ENCODE results near the gene SOST.

The SOST gene

DNA sequence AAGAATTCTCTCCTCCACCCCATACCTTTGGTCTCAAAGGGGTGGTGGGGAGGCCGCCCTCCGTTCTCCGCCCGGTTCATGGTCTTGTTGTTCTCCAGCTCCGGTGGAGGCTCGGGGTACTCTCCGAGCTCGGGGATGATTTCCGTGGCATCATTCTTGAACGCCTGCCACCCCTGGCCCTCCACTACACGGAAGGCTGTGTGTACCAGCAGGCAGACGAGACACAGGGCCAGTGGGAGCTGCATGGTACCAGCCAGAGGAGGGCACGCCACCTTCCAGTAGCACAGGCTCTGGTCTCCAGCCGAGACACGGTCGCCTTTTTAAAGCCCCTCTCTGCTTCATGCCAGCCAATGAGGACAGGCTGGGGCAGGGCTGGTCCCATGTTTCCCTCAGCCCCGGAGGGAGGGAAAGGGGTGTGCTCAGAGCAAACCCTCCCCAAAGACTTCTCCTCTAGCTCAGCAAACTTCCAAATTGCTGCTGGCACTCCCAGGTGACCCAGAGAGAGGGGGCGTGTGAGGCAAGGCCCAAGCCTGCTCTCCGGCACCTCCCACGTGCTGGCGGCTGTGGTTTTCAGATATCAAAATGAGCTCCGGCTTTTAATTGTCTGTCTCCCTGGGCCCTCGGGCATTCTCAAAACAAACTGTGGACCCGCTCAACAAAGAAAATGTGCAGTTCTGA is at the start of gene SOST:
TSS of gene SOST (minus strand) at position 295 of the 678 bp plus-strand sequence. CDS start at position 245, 50 bp downstream.
- Histone ChIP-seq H3K79me2 (ENCODE audit: insufficient read depth, low read length) (no peaks in the 10 kb centered on the region), H3K27me3 (ENCODE audit: low read length) (no peaks in the 10 kb centered on the region), H3K27ac (ENCODE audit: low read depth, low read length) (no peak within 1 kb of the TSS), H4K20me1 (ENCODE audit: low read depth, low read length) (no peaks in the 10 kb centered on the region), H3F3A (ENCODE audit: insufficient read depth) (no peaks in the 10 kb centered on the region), H3K9ac (ENCODE audit: low read length) (no peak within 1 kb of the TSS), H3K9me2 (replicated peaks; ENCODE audit: insufficient read depth, low read length) (no peaks in the 10 kb centered on the region), H3K4me3 (ENCODE audit: insufficient read depth, low read length, poor library complexity, severe bottlenecking) (no peak within 1 kb of the TSS), H3K36me3 (ENCODE audit: low read length) (no peaks in the 10 kb centered on the region), H3K9me3 (ENCODE audit: insufficient read depth, low read length) (no peaks in the 10 kb centered on the region), H3K4me2 (ENCODE audit: low read depth, low read length, poor library complexity, severe bottlenecking) (no peak within 1 kb of the TSS), H2AFZ (ENCODE audit: low read depth, low read length, severe bottlenecking) (no peak within 1 kb of the TSS)
- TF ChIP-seq EZH2phosphoT487 (conservative IDR thresholded peaks at IDR 0.05; ENCODE audit: low read length): no peak
- TF ChIP-seq, protein P1, sequence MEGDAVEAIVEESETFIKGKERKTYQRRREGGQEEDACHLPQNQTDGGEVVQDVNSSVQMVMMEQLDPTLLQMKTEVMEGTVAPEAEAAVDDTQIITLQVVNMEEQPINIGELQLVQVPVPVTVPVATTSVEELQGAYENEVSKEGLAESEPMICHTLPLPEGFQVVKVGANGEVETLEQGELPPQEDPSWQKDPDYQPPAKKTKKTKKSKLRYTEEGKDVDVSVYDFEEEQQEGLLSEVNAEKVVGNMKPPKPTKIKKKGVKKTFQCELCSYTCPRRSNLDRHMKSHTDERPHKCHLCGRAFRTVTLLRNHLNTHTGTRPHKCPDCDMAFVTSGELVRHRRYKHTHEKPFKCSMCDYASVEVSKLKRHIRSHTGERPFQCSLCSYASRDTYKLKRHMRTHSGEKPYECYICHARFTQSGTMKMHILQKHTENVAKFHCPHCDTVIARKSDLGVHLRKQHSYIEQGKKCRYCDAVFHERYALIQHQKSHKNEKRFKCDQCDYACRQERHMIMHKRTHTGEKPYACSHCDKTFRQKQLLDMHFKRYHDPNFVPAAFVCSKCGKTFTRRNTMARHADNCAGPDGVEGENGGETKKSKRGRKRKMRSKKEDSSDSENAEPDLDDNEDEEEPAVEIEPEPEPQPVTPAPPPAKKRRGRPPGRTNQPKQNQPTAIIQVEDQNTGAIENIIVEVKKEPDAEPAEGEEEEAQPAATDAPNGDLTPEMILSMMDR (IDR thresholded peaks at IDR 0.05; ENCODE audit: insufficient read depth, low read length, poor library complexity, severe bottlenecking): no peak

DNA sequence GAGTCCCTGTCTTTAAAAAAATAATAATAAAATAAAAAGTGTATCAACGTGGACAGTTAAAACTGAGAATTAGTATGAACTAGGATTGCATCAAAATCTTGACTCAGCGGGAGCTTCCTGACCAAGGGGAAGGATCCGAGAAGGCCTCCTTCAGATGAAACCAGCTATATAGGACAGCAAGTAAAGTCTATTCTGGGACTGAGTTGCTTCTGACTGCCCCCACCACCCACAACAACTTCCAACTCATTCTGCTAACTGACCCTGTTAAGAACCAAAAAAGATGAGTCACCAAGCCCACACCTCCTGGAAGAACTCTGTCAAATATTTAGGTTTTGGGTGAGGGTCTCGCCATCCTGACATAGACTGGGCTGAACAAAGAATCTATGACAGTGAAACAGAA is 49.5 kb upstream of the SOST start:
- Histone ChIP-seq H3K4me3 (ENCODE audit: insufficient read depth, low read length, poor library complexity, severe bottlenecking) (no peak overlapping the region), H3K9ac (ENCODE audit: low read length) (no peak overlapping the region), H4K20me1 (ENCODE audit: low read depth, low read length) (no peaks in the 10 kb centered on the region), H3K36me3 (ENCODE audit: low read length) (no peaks in the 10 kb centered on the region), H3K9me3 (ENCODE audit: insufficient read depth, low read length) (no peaks in the 10 kb centered on the region), H3K27me3 (ENCODE audit: low read length) (no peaks in the 10 kb centered on the region), H3K79me2 (ENCODE audit: insufficient read depth, low read length) (no peaks in the 10 kb centered on the region), H3K4me2 (ENCODE audit: low read depth, low read length, poor library complexity, severe bottlenecking) (no peak overlapping the region), H3K9me2 (replicated peaks; ENCODE audit: insufficient read depth, low read length) (no peaks in the 10 kb centered on the region), H2AFZ (ENCODE audit: low read depth, low read length, severe bottlenecking) (no peak overlapping the region), H3F3A (ENCODE audit: insufficient read depth) (no peaks in the 10 kb centered on the region), H3K27ac (ENCODE audit: low read depth, low read length) (no peak overlapping the region)
- no peak for TF ChIP-seq EZH2phosphoT487 (conservative IDR thresholded peaks at IDR 0.05; ENCODE audit: low read length)
- TF ChIP-seq, protein P1 (IDR thresholded peaks at IDR 0.05; ENCODE audit: insufficient read depth, low read length, poor library complexity, severe bottlenecking): no peak

DNA sequence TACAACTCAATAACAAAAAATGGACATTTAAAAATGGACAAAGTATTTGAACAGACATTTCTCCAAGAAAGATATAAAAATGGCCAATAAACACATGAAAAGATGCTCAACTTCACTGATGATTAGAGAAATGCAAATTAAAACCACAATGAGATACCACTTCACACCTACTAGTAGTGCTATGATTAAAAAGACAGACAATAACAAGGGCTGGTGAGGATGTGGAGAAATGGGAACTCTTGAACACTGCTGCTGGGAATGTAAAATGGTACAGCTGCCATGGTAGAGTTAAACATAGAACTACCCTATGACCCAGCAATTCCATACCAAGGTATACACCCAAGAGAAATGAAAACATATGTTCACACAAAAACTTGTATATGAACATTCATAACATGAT is 46.5 kb upstream of the SOST start:
- no peaks in the 10 kb centered on the region for H3K9me2 ChIP-seq (replicated peaks; ENCODE audit: insufficient read depth, low read length)

DNA sequence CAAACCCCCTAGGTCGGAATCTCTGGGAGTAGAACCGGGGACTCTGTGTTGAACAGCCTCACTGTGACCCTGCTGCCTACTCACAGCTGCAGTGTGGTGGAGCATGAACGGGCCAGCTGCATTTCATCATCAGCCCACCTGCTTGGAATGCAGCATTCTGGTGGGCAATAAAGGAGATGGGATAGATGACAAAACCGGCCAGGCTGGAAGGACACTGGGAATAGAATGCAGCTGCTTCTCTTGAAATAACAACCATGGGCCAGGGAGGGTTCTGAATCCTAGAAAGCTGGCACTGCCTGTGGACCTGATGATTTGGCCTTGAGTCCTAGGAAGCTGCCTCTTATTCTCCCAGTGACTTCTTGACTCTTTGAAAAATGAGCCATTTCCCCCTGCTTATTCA is 45.2 kb upstream of the SOST start:
- Histone ChIP-seq H3K27me3 (ENCODE audit: low read length) (no peaks in the 10 kb centered on the region), H3K79me2 (ENCODE audit: insufficient read depth, low read length) (no peaks in the 10 kb centered on the region), H3K9me2 (replicated peaks; ENCODE audit: insufficient read depth, low read length) (no peaks in the 10 kb centered on the region), H3K4me3 (ENCODE audit: insufficient read depth, low read length, poor library complexity, severe bottlenecking) (no peak overlapping the region), H3K36me3 (ENCODE audit: low read length) (no peaks in the 10 kb centered on the region), H3K9me3 (ENCODE audit: insufficient read depth, low read length) (no peaks in the 10 kb centered on the region), H3K9ac (ENCODE audit: low read length) (no peak overlapping the region), H3K4me2 (ENCODE audit: low read depth, low read length, poor library complexity, severe bottlenecking) (no peak overlapping the region), H3F3A (ENCODE audit: insufficient read depth) (no peaks in the 10 kb centered on the region), H2AFZ (ENCODE audit: low read depth, low read length, severe bottlenecking) (no peak overlapping the region), H3K27ac (ENCODE audit: low read depth, low read length) (no peak overlapping the region), H4K20me1 (ENCODE audit: low read depth, low read length) (no peaks in the 10 kb centered on the region)
- TF ChIP-seq EZH2phosphoT487 (conservative IDR thresholded peaks at IDR 0.05; ENCODE audit: low read length): no peak
- TF ChIP-seq, protein P1 (IDR thresholded peaks at IDR 0.05; ENCODE audit: insufficient read depth, low read length, poor library complexity, severe bottlenecking): no peak

More for the DNA sequence above, 46.5 kb upstream of the SOST start:
- Histone ChIP-seq H3K27me3 (ENCODE audit: low read length) (no peaks in the 10 kb centered on the region), H2AFZ (ENCODE audit: low read depth, low read length, severe bottlenecking) (no peak overlapping the region), H3F3A (ENCODE audit: insufficient read depth) (no peaks in the 10 kb centered on the region), H4K20me1 (ENCODE audit: low read depth, low read length) (no peaks in the 10 kb centered on the region), H3K79me2 (ENCODE audit: insufficient read depth, low read length) (no peaks in the 10 kb centered on the region), H3K36me3 (ENCODE audit: low read length) (no peaks in the 10 kb centered on the region), H3K4me3 (ENCODE audit: insufficient read depth, low read length, poor library complexity, severe bottlenecking) (no peak overlapping the region), H3K9me3 (ENCODE audit: insufficient read depth, low read length) (no peaks in the 10 kb centered on the region), H3K4me2 (ENCODE audit: low read depth, low read length, poor library complexity, severe bottlenecking) (no peak overlapping the region), H3K27ac (ENCODE audit: low read depth, low read length) (no peak overlapping the region), H3K9ac (ENCODE audit: low read length) (no peak overlapping the region)
- no peak for TF ChIP-seq EZH2phosphoT487 (conservative IDR thresholded peaks at IDR 0.05; ENCODE audit: low read length)
